ENCODE results near the gene FGFR3. TPM values are rescaled to one million over a fixed set of nuclear protein-coding genes. Genes with fewer than 3 reads are reported as not detected.

The FGFR3 gene
- total RNA-seq, 1 experiment from 2014 or later = 8.2 TPM

GRCh38 chr4:1784789-1785591 lies 8.1 kb upstream of the FGFR3 start:
- no peak for DNase-seq (ENCODE audit: low read depth, low spot score)
- Histone ChIP-seq H3K36me3 (ENCODE audit: control insufficient read depth, insufficient read depth, low read length) (no peaks in the 10 kb centered on the region), H3K4me3 (ENCODE audit: low read depth in 2 of 2, low read length in 2 of 2) (no peak overlapping the region), H3K4me1 (ENCODE audit: control insufficient read depth, insufficient read depth, low read length) (peaks cover 2% of the 10 kb centered on the region; the same call in 1 of the 2 replicates), H3K27ac (ENCODE audit: low read length) (no peak overlapping the region), H3K27me3 (ENCODE audit: control insufficient read depth, insufficient read depth, low read length) (no peaks in the 10 kb centered on the region), H3K9me3 (ENCODE audit: control insufficient read depth, insufficient read depth, low read depth, low read length) (no peaks in the 10 kb centered on the region)
- in situ Hi-C loops (cut with HindIII; ENCODE audit: low pct_unique_long_range_greater_than_20kb, low sequenced_read_pairs) (no loop called here), intact Hi-C loops (cut with micrococcal nuclease; ENCODE audit: unreplicated experiment) (no loop called here)
- BruUV-seq (replicated peaks) = no TSS peak
- TF ChIP-seq POLR2AphosphoS5 (IDR thresholded peaks at IDR 0.05; ENCODE audit: low read depth, low read length) (no peak), SIN3A (IDR thresholded peaks at IDR 0.05; ENCODE audit: borderline replicate concordance, insufficient read depth, low read depth, low read length) (no peak)
- ChIA-PET CTCF (no interaction called here), POLR2A (no interaction called here)
- ATAC-seq = no peak

- intact Hi-C loops (cut with micrococcal nuclease; ENCODE audit: unreplicated experiment) = no loop called here
Observed at GRCh38 chr4:1785592-1785991, 7.5 kb upstream of the FGFR3 start.

More at GRCh38 chr4:1785592-1785991, 7.5 kb upstream of the FGFR3 start:
- H3K27me3 ChIP-seq (ENCODE audit: control insufficient read depth, insufficient read depth, low read length) = no peaks in the 10 kb centered on the region
- TF ChIP-seq POLR2AphosphoS5 (IDR thresholded peaks at IDR 0.05; ENCODE audit: low read depth, low read length) (no peak), REST (IDR thresholded peaks at IDR 0.05; ENCODE audit: insufficient read depth in 1 of 2, low read depth in 2 of 2, low read length in 1 of 2) (no peak), CTCF (IDR thresholded peaks at IDR 0.05) (no peak), TCF7L2 (IDR thresholded peaks at IDR 0.05; ENCODE audit: low read depth, low read length) (no peak), SIN3A (IDR thresholded peaks at IDR 0.05; ENCODE audit: borderline replicate concordance, insufficient read depth, low read depth, low read length) (no peak)
- ChIA-PET POLR2A (no interaction called here), CTCF (no interaction called here)
- no peaks in the 10 kb centered on the region for H3K9me3 ChIP-seq (ENCODE audit: control insufficient read depth, insufficient read depth, low read depth, low read length)
- no peak overlapping the region for H3K27ac ChIP-seq (ENCODE audit: low read length)
- no peak for ATAC-seq
- no TSS peak for BruUV-seq (replicated peaks)
- in situ Hi-C loops (cut with HindIII; ENCODE audit: low pct_unique_long_range_greater_than_20kb, low sequenced_read_pairs) = no loop called here
- no peak for DNase-seq (ENCODE audit: low read depth, low spot score)
- no peaks in the 10 kb centered on the region; the same call in 1 of the 2 replicates for H3K4me1 ChIP-seq (ENCODE audit: control insufficient read depth, insufficient read depth, low read length)
- no peaks in the 10 kb centered on the region for H3K36me3 ChIP-seq (ENCODE audit: control insufficient read depth, insufficient read depth, low read length)
- no peak overlapping the region for H3K4me3 ChIP-seq (ENCODE audit: low read depth in 2 of 2, low read length in 2 of 2)
